ENCODE measurements around the gene ACACB.

GRCh38 chr12:109163167-109163566 lies 46.8 kb downstream of the ACACB start:
- TF ChIP-seq EZH2 (IDR thresholded peaks at IDR 0.05; ENCODE audit: borderline replicate concordance, low read length) (no peak), CTCF (conservative IDR thresholded peaks at IDR 0.05 in 1 of 2, IDR thresholded peaks at IDR 0.05 in 1 of 2; ENCODE audit: extremely low read depth in 1 of 2, insufficient read depth in 1 of 2, low read depth in 1 of 2, low read length in 2 of 2) (no peak)
